ENCODE results near the gene PRR11.
"Not testable (repeated sequence)": the region's sequence is repeated elsewhere in the genome, so short reads cannot be mapped to it uniquely, and the experiment has no call there.

The PRR11 gene

GRCh38 chr17:59219992-59220327 is 64.4 kb downstream of the PRR11 start:
- no peak for DNase-seq (ENCODE audit: low read depth, low spot score)

- peak; percentile 94 for DNase-seq (ENCODE audit: low read depth, low spot score)
Measured at GRCh38 chr17:59220328-59221158, 65.0 kb downstream of the PRR11 start, which contains the start of gene GDPD1. GDPD1 (plus strand) TSS chr17:59220511; CDS start chr17:59220610, 99 bp downstream.

- DNase-seq (ENCODE audit: low read depth, low spot score) = no peak
Measured at GRCh38 chr17:59221159-59221847, 65.8 kb downstream of the PRR11 start.

- no peak for DNase-seq (ENCODE audit: low read depth, low spot score)
Measured at GRCh38 chr17:59223813-59224212, 68.3 kb downstream of the PRR11 start.

GRCh38 chr17:59228588-59228987 is 73.0 kb downstream of the PRR11 start:
- not testable (repeated sequence) for DNase-seq (ENCODE audit: low read depth, low spot score)

GRCh38 chr17:59230764-59231163 is 75.2 kb downstream of the PRR11 start:
- no peak for DNase-seq (ENCODE audit: low read depth, low spot score)

GRCh38 chr17:59234631-59235030 is 79.1 kb downstream of the PRR11 start:
- DNase-seq (ENCODE audit: low read depth, low spot score) = no peak

GRCh38 chr17:59238906-59239305 is 83.4 kb downstream of the PRR11 start:
- DNase-seq (ENCODE audit: low read depth, low spot score) = no peak

GRCh38 chr17:59244081-59244480 is 88.5 kb downstream of the PRR11 start:
- DNase-seq (ENCODE audit: low read depth, low spot score) = no peak

Measured in activated naive CD8-positive, alpha-beta T cell treated with anti-CD3 and anti-CD28 coated beads, Interleukin-2, amount 50 U/mL, for 16 hours (primary cell).